Right forelimb (tissue), 1 donor: ENCODE results near the gene CGRRF1.

Experiments
- DNase-seq: peaks from one replicate; pipeline ENCODE4 v3.0.0-alpha.2; 2018

CGRRF1 gene

DNA sequence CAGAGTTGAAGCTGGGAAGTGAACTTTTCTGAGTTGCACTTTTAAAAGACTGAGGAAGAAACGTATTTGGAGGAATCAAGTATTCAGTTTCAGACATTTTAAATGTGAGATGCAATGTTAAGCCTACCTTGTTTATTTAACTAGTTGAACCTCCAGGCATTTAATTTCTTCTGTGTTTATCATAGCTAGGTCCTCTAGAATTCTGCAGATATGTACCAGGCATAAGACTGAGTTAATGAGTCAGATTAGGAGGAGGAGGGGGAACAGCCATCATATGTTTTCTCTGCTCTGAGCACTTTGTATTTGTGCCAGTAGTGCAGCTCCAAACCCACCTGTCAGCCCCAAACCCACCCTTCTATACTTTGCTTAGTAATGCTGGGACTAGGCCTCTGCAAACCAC lies 40.8 kb downstream of the CGRRF1 start:
- no peak for DNase-seq

DNA sequence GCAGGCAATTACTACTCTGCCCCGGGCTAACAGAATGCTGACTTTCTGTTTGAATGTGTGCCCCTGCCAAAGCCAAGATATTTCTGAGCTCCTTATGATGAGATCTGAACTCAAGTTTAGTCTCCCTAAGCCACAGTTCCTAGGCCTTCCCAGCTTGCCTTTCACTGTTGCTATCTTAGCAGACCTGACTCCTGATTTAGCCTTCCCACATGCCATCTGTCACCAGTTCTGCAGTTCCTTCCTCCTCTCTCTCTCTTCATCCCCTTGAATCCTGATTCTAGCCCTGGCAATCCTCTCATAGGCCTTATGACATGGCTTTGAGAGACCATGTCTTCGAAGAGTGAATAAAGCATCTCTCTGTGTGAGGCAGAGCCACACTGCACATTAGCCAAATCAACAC lies 44.7 kb downstream of the CGRRF1 start:
- no peak for DNase-seq

DNA sequence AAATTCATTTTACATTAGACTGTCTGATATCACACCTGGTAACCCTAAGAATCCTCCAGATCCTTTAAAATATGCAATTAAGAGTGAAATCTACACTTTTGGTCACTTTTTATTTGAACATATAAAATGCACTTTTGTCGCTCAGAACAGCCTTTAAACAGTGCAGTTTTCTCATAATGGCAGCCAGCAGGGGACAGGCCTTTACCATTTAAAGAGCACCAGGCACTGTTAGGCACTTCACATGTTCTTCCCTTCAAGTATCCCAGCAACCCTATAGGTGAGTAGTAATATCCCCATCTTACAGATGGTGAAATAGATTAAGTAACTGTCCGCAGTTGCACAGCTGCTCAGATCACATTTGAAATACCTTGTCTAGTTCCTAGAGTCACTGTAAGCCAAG lies 45.9 kb downstream of the CGRRF1 start:
- DNase-seq: no peak

DNA sequence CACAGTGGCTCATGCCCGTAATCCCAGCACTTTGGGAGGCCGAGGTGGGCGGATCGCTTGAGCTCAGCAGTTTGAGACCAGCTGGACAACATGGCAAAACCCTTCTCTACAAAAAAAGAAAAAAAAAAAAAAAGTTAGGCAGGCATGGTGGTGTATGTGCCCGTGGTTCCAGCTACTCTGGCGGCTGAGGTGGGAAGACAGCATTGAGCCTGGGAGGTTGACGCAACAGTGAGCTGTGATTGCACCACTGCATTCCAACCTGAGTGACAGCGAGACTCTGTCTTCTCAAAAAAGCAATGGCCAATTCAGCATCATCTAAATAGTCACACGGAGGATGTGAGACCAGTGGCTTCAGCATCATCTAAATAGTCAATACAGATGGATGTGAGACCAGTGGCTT lies 46.8 kb downstream of the CGRRF1 start:
- DNase-seq: no peak

DNA sequence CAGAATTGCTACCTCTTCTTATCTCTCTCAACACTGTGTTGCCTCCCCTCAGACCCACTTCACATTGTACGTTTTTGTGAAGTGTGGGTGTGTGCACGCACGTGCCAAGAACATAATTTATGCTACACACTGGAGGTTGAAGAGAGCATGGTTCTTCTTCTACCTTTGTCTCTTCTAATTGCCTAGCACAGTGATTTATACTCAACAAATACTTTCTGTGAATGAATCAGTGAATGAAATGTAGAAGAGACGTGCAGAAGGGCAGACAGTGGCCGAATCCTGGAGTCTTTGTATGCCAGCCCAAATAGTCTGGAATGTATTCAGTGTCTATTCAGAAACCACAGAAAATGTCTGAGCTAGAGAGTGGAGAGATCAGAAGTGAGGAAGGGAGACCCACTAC lies 52.6 kb downstream of the CGRRF1 start:
- no peak for DNase-seq

DNA sequence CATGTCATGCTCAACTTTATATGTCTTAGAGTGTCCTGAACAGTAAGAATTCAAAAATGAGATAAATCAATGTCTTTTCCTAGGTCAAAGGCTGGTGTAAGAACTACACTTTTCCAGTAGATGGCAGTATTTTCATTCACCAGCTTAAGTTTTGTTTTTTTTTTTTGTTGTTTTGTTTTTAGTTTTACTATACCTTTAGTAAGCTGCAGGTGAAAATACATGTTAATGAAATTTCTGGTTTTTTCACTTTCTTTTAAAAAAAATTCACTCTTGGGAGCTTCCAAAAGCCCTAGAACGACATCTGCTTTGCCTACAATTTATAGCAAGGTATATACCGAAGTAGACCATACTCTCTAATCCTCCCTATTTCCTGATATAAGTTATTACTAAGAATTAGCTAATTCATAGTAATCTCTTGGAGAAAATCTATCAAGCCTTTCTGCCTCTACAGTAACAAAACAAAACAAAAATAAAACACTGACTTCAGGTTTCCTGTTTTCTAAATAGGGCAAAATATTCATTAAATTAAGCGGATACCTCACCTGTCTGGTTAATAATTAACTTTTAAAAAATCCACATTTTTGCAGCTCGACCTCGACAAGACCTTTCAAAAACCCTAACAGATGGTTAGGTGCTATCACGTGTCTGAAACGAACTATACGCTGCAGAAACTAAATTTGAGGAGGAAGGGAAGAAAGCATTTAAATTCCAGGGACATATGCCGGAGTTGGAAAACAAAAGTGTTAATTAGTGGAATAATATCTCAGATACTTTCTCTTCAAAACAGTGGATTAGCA lies 54.6 kb downstream of the CGRRF1 start:
- DNase-seq: no peak

DNA sequence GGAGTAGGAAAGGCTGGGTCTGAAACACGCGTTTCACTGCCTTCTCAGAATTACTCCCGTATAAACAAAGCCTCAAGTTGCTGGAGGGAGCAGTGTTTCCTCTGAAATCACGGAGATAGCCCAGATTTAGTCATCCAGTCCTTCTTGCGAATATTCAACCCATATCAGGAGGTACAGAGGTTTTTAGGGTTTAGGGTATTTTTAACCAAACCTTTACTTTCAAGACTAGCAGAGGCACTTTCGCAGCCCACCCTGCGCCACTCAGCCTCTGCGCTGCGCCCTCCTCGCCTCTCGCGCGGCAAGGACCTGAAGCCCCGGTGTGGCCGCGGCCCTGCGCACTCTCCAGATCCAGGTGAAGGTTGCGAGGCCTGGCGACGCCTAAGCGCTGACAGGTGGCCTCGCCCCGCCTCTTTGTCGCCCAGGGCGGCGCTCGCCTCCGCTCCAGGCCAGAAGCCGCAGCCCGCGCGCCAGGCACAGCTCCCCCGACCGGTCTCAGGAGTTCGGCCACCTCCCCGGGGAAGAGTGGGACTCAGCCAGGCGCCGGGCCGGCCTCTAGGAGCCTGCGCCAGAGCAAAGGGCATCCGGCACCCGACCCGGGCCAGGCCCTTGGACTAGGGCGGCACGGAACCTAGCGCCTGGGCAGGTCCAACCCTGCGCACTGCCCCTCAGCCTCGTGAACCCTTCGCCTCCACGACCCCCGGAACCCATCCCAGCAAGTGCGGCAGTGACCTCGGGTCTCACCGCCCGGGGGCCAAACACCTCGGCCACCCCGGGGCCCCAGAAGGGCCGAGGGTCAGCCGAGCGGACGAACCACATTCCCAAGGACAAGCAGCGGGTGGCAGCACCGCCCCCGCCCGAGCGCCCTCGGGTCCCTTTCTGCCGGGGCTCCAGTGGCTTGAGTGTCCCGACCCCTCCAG lies 55.4 kb downstream of the CGRRF1 start:
- peak; percentile 72 for DNase-seq

DNA sequence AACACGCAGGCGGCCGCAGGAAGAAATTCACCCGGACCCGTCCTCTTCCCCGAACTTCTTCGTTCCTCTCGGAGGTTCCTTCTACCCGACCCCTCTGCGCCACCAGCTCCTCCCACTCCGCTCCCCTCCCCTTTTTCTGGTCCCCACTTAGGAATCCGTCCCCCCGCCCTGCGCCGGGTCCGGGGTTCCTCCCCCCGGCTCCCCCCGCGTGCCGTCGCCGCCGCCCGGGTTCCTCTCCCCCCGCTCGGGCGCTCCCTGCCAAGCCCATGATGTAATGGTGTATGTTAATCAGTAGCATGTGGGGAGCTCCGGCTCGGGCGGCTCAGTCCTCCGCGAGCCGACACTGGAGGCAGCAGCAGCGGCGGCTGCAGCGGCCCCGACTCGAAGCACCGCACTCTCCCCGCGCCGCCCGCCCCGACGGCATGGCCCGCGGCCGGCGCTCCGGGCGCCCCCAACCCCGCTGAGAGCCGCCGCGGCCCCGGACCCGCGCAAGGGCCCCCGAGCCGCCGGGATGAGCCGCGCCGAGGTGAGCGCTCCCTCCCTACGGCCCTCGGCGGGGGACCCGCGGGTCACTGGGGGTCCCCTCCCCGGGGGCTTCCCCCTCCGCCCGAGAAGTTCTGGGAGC lies 56.2 kb downstream of the CGRRF1 start:
- peak; percentile 96 for DNase-seq

DNA sequence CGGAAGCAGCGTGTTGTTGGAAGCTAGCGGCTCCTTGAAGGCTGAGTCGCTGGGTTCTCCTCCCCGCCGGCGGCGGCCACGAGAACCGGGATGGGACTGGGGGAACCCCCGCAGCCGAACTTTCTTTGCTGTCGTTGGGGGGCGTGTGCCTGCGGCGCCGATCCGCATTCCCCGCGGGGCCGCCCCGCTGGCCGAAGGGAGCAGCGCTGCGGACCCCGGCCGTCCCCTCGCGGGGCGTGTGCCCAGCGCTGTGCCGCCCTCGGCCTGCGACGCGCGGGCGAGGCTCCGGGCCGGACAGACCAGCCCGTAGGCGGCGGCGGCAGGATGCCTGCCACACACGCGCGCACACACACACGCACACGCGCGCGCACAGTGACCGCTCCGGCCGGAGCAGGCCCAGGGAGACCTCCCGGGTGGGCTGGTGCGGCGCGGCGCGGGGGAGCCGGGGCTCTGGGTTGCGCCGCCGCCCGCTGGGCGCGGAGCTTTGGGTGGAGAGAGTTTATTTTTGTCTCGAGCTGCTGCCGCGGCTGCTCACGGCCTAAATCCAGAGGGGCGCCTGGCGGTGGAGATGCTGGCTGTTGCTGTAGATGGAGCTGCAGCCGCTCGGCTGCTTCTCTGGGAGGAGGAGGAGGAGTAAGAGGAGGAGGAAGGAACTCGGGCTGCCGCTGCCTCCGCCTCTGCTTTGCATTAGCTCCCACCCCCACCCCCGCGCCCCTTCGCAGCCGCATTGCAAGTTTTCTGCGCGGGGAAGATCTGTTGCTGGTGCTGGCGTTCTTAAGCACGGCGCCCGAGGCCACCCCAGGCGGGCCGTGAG lies 56.9 kb downstream of the CGRRF1 start, which contains the start of gene SAMD4A:
TSS of gene SAMD4A (plus strand) at position 719 of the 814 bp plus-strand sequence. CDS start 789 bp downstream, outside the sequence.
- DNase-seq: peak; percentile 89

DNA sequence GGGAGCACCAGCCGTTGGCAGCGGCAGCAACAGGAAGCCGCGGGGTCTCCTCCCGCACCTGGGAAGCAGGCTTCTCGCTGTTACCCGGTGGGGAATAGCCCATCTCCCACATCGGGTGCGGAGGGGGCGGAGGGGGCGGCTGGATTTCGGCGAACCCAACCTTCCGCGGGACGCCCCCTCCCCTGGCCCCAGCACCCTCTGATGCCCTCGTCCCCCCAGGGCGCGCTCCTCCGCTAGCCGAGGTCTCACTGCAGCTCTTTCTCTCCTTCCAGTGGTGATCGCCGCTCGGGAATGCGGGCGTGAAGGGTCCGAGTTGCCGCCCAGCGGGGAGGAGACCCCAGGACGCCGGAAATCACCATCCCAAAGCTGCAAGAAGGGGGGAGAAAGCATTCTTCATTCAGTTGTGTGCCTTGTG lies 57.5 kb downstream of the CGRRF1 start:
- DNase-seq: no peak

DNA sequence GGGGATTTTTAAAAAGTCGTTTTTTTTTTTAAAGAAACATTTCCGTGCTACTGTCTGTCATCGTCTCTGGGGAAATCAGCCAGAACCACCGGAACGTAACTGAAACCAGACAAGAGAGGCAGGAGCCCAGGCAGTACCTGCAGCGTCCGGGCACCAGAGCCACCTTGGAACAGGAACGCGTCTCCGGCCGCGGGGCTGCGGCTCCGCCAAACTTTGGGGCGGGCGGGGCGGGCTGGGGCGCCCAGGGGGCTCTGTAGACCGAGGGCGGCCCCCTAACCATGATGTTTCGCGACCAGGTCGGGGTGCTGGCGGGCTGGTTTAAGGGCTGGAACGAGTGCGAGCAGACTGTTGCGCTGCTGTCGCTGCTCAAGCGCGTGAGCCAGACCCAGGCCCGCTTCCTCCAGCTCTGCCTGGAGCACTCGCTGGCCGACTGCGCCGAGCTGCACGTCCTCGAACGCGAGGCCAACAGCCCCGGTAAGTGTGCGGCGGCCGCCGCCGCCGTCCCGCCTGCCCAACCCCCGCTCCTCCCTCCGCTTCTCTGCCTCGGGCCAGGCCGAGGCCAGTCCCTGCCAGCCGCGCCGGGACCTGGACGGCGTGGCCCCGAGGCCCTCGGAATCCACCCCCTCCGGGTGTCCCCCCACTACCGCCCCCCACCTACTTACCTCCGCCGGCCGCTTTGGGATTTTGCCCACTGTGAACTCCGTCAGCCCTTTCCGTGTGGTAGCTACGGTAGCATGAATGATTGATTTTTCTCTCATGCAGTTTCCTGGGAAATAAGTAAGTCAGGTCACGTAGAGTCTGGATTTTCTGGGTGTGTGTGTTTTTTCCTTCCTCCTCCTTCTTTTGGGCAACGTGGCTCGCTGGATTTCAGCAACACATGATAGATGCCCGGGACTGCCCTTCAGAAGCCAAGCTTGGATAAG lies 58.2 kb downstream of the CGRRF1 start:
- peak; percentile 79 for DNase-seq

DNA sequence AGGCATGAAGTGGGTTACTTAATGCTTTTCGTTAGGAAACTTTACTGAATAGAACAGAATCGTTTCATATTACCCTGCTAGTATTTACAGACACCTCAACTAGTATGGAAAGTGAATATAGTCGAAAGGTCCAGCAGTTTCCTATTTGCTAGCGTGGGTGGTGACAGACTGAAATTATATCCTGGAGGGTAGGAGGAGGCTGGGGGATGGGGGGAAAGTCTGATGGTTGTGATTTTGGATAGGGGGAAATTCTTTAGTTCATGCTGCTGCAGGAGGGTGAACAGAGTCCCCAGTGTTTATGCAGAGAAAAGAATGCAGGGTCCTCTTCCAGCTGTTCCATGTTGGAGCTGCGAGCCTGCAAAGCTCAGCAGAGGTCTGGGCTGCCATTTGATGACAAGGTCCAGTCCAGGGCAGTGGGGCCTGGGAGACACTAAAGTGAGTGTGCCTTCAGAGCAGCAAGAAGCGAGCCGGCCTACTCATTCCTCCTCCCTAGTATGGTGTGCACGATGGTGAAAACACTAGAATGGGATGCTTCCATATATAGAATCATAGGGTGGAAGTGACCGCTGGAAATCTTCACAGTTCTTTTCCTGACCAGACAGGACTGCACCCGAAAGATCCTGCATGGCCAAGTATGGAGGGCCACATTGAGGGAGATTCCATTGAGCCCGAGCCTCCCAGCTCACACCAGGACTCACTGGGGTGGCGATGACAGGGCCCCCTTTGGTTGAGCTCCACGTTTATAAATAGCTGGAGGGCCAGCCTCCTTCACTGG lies 59.3 kb downstream of the CGRRF1 start:
- DNase-seq: peak; percentile 62

DNA sequence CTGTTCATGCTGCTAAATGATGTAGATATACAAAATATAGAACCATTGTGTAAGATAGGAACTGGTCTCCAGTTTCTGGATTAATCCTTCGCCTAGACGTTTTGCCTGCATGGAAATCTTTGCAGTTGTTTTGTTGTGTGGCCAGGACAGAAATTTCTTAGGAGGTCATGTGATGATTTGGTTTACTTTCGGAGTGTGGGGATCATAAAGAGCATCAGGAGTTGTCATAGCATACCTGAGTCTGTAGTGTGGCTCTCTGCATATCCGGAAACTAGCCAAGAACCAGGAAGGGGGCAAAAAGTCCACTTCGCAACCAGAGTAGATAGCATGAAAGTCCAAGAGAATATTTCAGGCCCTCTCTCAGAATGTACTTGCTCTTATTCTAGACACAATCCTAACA lies 60.3 kb downstream of the CGRRF1 start:
- no peak for DNase-seq

DNA sequence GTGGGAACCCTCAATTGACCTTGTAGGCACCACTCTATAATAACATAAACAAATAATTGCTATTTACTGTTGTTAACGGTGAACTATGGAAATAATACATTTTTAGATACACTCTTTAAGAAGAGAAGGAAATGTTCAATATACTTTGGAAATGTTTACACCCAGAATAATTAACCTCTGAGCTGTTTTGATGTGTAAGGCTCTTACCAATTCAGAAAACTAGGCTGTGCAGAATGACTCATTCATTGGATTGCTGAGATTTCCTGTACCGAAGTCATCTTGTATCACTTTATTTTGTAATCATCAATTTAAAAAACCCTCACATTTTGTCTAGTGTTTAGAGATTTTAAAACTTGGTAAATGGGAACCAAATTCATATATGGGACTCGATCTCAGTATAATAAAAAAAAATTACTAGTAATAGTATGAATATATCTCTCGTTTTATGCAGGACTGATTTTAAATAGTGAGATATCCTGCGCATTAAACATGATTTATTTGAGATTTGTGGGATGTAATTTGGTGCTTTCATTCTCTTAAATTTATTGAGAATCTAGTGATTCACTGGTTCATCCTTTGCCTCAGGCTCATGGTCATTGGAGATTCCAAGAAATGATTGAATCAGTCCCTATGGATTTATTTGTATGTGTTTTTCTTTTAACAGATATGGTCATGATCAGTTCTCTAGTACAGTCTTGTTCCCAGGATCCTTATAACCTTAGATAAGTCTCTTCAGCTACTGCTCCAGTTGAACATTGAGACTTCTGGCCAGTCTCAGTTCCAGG lies 61.1 kb downstream of the CGRRF1 start:
- no peak for DNase-seq

DNA sequence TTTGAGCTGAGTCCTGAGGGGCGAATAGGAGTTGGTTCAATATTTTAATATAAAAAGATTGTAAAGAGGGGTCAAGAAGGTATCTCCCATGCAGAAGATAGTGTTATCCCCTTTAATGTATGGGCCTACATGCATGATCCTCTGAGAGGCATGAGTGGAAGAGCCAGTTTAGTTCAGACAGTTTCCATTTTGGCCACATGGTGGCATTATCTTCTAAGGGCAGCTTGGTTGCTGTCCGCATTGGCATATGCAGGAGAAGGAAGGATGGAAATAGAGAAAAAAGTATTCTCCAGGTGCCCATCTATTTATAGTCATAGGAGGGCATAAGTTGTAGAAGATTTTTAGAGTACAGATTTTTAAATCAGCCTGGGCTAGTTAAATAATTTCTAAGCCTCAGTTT lies 62.6 kb downstream of the CGRRF1 start:
- DNase-seq: no peak

DNA sequence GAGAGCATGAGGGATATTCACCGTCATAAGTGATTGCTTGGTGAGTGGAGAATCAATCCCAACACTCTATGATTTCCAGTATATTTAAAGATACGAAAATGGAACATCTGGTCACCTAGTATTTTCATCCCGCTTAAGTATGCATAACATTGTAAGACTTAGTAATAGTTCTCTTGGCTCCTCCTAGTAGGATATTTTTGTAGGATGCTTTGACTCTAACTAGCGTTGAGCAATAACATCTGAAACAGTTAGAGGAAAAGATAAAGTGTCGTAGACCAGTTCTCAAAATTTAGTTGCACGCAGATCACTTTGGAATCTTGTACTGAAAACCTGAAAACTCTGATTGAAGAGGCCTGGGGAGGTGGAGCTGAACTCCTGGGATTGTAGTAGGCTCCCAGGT lies 64.8 kb downstream of the CGRRF1 start:
- no peak for DNase-seq

DNA sequence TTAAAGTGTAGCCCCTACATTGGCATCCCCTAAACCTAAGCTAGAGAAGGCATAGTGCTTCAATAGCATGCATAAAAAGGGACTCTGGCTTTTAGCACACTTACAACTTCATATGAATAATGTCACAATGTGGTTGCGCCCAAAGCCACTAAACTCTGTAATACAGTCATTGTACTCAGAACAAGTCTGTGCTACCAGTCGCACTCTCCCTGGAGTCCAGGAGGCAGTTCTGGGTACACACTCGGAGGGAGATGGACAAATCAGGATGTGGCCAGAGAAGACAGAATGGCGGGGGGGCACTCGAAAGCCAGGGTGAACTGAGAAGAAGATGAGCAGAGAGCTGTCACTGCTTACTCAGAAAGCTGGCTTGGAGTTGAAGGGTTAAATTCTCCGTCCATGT lies 67.8 kb downstream of the CGRRF1 start:
- DNase-seq: no peak

DNA sequence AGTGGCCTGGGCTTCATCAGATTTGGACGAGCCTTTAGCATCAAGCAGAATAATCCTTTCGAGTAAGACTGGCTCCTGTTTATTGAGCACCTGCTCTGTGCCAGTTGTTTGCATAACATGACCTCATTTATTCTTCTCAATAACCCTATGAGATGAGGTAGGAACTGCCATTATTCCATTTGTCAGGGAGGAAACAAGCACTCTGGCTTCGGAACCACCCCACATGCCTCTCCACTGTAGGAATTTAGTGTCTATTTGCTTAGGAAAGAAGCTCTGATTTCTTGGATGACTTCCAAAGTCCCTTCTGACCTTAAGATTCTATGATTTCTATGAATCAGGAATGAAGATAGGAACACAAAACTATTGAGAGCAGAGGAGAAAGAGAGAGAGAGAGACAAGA lies 68.3 kb downstream of the CGRRF1 start:
- DNase-seq: no peak

DNA sequence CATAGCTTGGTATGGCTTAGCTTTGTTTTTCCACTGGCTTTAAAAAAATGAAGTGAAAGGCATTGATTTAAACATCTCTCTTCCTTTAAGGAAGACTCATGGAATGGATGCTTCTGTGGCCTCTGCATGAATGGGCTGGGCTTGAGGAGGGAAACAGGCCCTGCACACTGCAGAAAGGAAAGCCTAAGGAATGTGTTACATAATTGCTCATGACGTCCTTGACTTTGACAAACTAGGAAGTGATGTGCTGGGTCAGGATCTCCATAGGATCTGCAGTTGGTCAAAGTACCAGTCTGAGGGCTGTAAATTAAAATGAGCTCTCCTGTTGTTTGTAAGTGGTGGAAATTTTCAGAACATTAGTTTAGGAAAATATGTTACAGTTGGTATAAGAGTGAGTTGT lies 69.9 kb downstream of the CGRRF1 start:
- DNase-seq: no peak

DNA sequence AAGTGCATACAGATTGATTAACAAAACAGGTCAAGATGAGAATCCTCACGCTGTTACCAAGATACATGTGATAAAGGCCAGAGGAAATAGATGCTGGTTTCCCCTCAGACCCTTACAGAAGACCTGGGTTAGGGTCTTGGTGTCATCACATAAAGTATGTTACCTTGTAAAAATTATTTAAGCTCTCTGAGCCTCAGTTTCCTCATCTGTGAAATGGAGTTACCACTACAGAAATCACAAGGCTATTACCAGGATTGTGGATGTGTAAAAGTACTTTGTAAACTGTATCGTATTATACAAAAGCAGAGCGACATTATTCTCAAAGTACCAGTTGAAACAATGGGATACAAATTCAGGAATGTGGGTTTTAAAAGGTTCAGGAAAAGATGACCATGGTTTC lies 71.2 kb downstream of the CGRRF1 start:
- no peak for DNase-seq
